HepG2 (cell line): Measurements from ENCODE around the gene PLCB1. TPM values are rescaled to one million over a fixed set of nuclear protein-coding genes. Genes with fewer than 3 reads are reported as not detected.

Experiments
- ATAC-seq: fragments of 200-7000 bp; cut with Tn5 transposase; 3 replicates; pipeline ENCODE4 v1.9.1; 2020; ENCODE audit warnings: mild to moderate bottlenecking, moderate library complexity
- BruUV-seq: library from RNA; stranded (reverse); fragments of 400-500 nt; replicated peaks from 2 replicates; lab custom pipeline; 2021; lab: Mats Ljungman, UMichigan
- CTCF ChIA-PET: fragments of 300-600 bp; formaldehyde crosslinking; extraction: SDS; loops from one replicate; lab custom pipeline; 2021; ENCODE audit warnings: low total read pairs, inconsistent platforms, low intra/inter-chr PET ratio; lab: Yijun Ruan, JAX
- POLR2A ChIA-PET: fragments of 350-600 bp; sonication (Branson Sonifier 250); formaldehyde crosslinking; loops from one replicate; lab custom pipeline; 2020; ENCODE audit warnings: antibody characterized with exemption, inconsistent platforms; lab: Yijun Ruan, JAX
- DNase-seq: peaks from one replicate; pipeline ENCODE4 v3.0.0-alpha.2; 2015; ENCODE audit warnings: low spot score
- FAIRE-seq: peaks from 3 replicates; lab custom pipeline; 2011; peaks lifted over from hg19 to GRCh38; lab: Jason Lieb, UNC
- H2AFZ ChIP-seq: one replicate; pipeline ENCODE4 v1.6.1; 2011; ENCODE audit warnings: low read length, inconsistent platforms
- H3K27ac ChIP-seq: fragments of 300-600 bp; 3 replicates; pipeline ENCODE4 v1.8.0; 2011; ENCODE audit warnings: mixed run types, mild to moderate bottlenecking, mixed read lengths, low read length, inconsistent platforms; ENCODE audit not compliant: insufficient read depth; ENCODE audit errors: extremely low read length
- H3K27me3 ChIP-seq, 2 experiments: fragments of 200-600 bp in 1 of 2; 2 replicates in 1 of 2; 3 replicates in 1 of 2; pipeline versions ENCODE4 v1.6.0 to v1.8.0; 2011; ENCODE audit warnings: low read length in 2 of 2, mild to moderate bottlenecking in 2 of 2, moderate library complexity in 2 of 2, inconsistent platforms in 1 of 2; ENCODE audit not compliant: insufficient read depth in 2 of 2, control insufficient read depth in 1 of 2
- H3K36me3 ChIP-seq, 2 experiments: fragments of 200-600 bp in 1 of 2; replicated peaks in 1 of 2; 2 replicates in 1 of 2; 3 replicates in 1 of 2; pipeline versions ENCODE4 v1.5.1 to v1.8.0; 2011; ENCODE audit warnings: low read length in 2 of 2, inconsistent platforms in 1 of 2; ENCODE audit not compliant: insufficient read depth in 2 of 2, control insufficient read depth in 1 of 2
- H3K4me1 ChIP-seq: 2 replicates; pipeline ENCODE4 v1.5.1; 2012; ENCODE audit warnings: low read length, inconsistent platforms; ENCODE audit not compliant: insufficient read depth
- H3K4me2 ChIP-seq: 2 replicates; pipeline ENCODE4 v1.6.0; 2011; ENCODE audit warnings: low read depth, low read length, inconsistent platforms
- H3K4me3 ChIP-seq, 3 experiments: fragments of 200-600 bp in 1 of 3; sonication (generic), shearing (Covaris generic) in 1 of 3; replicated peaks in 1 of 3; 2 replicates each; pipeline ENCODE4 v1.5.1; 2011 to 2016; ENCODE audit warnings: low read length in 3 of 3, inconsistent platforms in 2 of 3, low read depth in 2 of 3, mild to moderate bottlenecking in 2 of 3, control low read depth in 1 of 3, mixed read lengths in 1 of 3; ENCODE audit not compliant: insufficient read depth in 1 of 3
- H3K79me2 ChIP-seq: one replicate; pipeline ENCODE4 v1.6.1; 2011; ENCODE audit warnings: low read length, inconsistent platforms; ENCODE audit not compliant: insufficient read depth
- H3K9ac ChIP-seq: 2 replicates; pipeline ENCODE4 v1.6.0; 2011; ENCODE audit warnings: mild to moderate bottlenecking, low read depth, low read length, inconsistent platforms; ENCODE audit not compliant: insufficient read depth
- H3K9me3 ChIP-seq: 2 replicates; pipeline ENCODE4 v1.5.1; 2012; ENCODE audit warnings: mild to moderate bottlenecking, low read length
- H4K20me1 ChIP-seq: 2 replicates; pipeline ENCODE4 v1.6.0; 2011; ENCODE audit warnings: inconsistent platforms, mild to moderate bottlenecking, low read length, moderate library complexity; ENCODE audit not compliant: insufficient read depth
- ATRX ChIP-seq: sonication (generic); formaldehyde crosslinking; IDR thresholded peaks from 2 replicates; pipeline ENCODE4 v1.4.0; 2020; ENCODE audit warnings: missing genetic modification reagents, borderline replicate concordance
- BORCS8-MEF2B ChIP-seq: sonication (generic); formaldehyde crosslinking; IDR thresholded peaks from 2 replicates; pipeline ENCODE4 v1.8.0; 2022; ENCODE audit warnings: mild to moderate bottlenecking, missing genetic modification reagents
- HCFC1 ChIP-seq: fragments of 150-350 bp; IDR thresholded peaks from 2 replicates; pipeline ENCODE4 v1.6.1; 2014; ENCODE audit warnings: low read depth, low read length
- JUND ChIP-seq: sonication (generic); formaldehyde crosslinking; IDR thresholded peaks from 2 replicates; pipeline ENCODE4 v1.8.0; 2022; ENCODE audit warnings: mild to moderate bottlenecking, missing genetic modification reagents
- KDM5B ChIP-seq: sonication (generic); formaldehyde crosslinking; IDR thresholded peaks from 2 replicates; pipeline ENCODE4 v1.4.0; 2020; ENCODE audit warnings: missing genetic modification reagents, mild to moderate bottlenecking, borderline replicate concordance
- NBN ChIP-seq: fragments of 450-650 bp; conservative IDR thresholded peaks from 2 replicates; pipeline ENCODE4 v1.6.1; 2017
- NR2F2 ChIP-seq: IDR thresholded peaks from 2 replicates; pipeline ENCODE4 v1.6.1; 2012; ENCODE audit warnings: low read depth, inconsistent platforms, borderline replicate concordance
- RFX1 ChIP-seq: fragments of 450-650 bp; IDR thresholded peaks from 2 replicates; pipeline ENCODE4 v1.6.1; 2017
- RFXANK ChIP-seq: IDR thresholded peaks from 2 replicates; pipeline ENCODE4 v1.6.1; 2016
- SETDB1 ChIP-seq: sonication (generic); formaldehyde crosslinking; IDR thresholded peaks from 2 replicates; pipeline ENCODE4 v1.5.1; 2020; ENCODE audit warnings: missing genetic modification reagents, mild to moderate bottlenecking, borderline replicate concordance
- SNAI1 ChIP-seq: sonication (generic); formaldehyde crosslinking; IDR thresholded peaks from 2 replicates; pipeline ENCODE4 v1.5.0; 2020; ENCODE audit warnings: mild to moderate bottlenecking, missing genetic modification reagents, borderline replicate concordance
- ZNF614 ChIP-seq: IDR thresholded peaks from 2 replicates; pipeline ENCODE4 v1.6.1; 2018; ENCODE audit warnings: missing biosample characterization, missing genetic modification reagents, inconsistent platforms, borderline replicate concordance
- WGBS: methylation state at CpG from one replicate; pipeline ENCODE4 v1.1.6; 2017; ENCODE audit warnings: low lambda C conversion rate; 5-methylcytosine and 5-hydroxymethylcytosine counted together
- in situ Hi-C: cut with HindIII; loops from 2 replicates; pipeline ENCODE4 v1.10.0; 2017; ENCODE audit warnings: low pct_unique_long_range_greater_than_20kb; ENCODE audit not compliant: extremely low pct_ligation_motif_present
- intact Hi-C: fragments of 100-400 bp; cut with micrococcal nuclease; formaldehyde crosslinking; loops from one replicate; pipeline ENCODE4 v1.10.0; 2022; ENCODE audit not compliant: unreplicated experiment
- polyA plus RNA-seq, 8 experiments: library from polyadenylated mRNA; depleted of rRNA in 3 of 8; stranded (reverse) in 7 of 8; unstranded in 1 of 8; fragments of >200 nt; fragmentation: Illumina TruSeq in 4 of 8; extraction: Trizol in 4 of 8; gene quantifications; 2 replicates each; pipeline versions ENCODE4 v1.2.1 to v1.2.3, GENCODE V29; 2011 to 2016; ENCODE audit warnings: low read depth in 4 of 8, missing spikeins in 1 of 8, mixed read lengths in 1 of 8; ENCODE audit not compliant: insufficient read depth in 1 of 8
- total RNA-seq, 5 experiments: library from RNA; depleted of rRNA; stranded (reverse); fragments of >200 nt; fragmentation: Illumina TruSeq; extraction: Trizol; gene quantifications; 2 replicates each; pipeline ENCODE4 v1.2.3, GENCODE V29; 2016; ENCODE audit warnings: low read depth in 1 of 5
- TF ChIP-seq, protein P1 (sequence below): IDR thresholded peaks from 2 replicates; pipeline ENCODE4 v1.6.1; 2016; ENCODE audit warnings: missing compliant biosample characterization, missing genetic modification reagents, borderline replicate concordance

PLCB1 gene
- total and polyA plus RNA-seq, 2 of the 13 experiments (the other 11 are each of a cell fraction or from before 2014, with no cell fraction given): 42.4 to 55.9 TPM

DNA sequence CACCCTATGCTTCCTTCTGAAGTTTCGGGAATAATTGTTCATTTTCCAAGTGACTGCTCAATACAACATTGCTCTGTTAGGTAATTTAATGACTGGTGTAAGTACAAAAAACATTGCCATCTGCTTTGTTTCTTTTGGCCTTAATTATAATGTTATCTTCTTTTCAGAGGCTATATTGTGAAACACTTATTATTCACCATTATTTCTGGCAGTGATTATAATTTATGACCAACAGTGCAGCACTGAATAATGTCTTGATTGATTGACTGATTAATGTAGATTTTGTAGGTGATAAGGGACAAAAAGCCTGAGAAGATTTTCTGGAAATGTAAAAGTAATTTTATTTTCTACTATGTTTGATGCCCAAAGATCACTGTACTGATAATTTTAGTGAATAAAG, 377.7 kb downstream of the PLCB1 start:
- in situ Hi-C loops: no loop called here
- WGBS: 92% methylated on average over 1 of the region's 1 CpG
- BruUV-seq: no TSS peak
- Histone ChIP-seq H3K4me1 (no peaks in the 10 kb centered on the region), H3K4me2 (no peak overlapping the region), H3K4me3 (no peak overlapping the region), H3K27ac (no peak overlapping the region), H3K9me3 (no peaks in the 10 kb centered on the region), H3K79me2 (no peaks in the 10 kb centered on the region), H3K27me3 (no peaks in the 10 kb centered on the region), H2AFZ (no peak overlapping the region), H4K20me1 (no peaks in the 10 kb centered on the region; the same call in 1 of the 2 replicates), H3K36me3 (no peaks in the 10 kb centered on the region; a peak in 1 of 5 replicates), H3K9ac (no peak overlapping the region)
- ChIA-PET CTCF (no interaction called here), POLR2A (no interaction called here)
- no peak for DNase-seq
- no peak for ATAC-seq
- intact Hi-C loops: no loop called here
- FAIRE-seq: no peak
- TF ChIP-seq, protein P1, sequence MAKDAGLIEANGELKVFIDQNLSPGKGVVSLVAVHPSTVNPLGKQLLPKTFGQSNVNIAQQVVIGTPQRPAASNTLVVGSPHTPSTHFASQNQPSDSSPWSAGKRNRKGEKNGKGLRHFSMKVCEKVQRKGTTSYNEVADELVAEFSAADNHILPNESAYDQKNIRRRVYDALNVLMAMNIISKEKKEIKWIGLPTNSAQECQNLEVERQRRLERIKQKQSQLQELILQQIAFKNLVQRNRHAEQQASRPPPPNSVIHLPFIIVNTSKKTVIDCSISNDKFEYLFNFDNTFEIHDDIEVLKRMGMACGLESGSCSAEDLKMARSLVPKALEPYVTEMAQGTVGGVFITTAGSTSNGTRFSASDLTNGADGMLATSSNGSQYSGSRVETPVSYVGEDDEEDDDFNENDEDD (CRISPR knock-in tag): no peak
- no peak for TF ChIP-seq KDM5B
- TF ChIP-seq NR2F2: no peak
- TF ChIP-seq RFXANK: no peak
- TF ChIP-seq ZNF614 (CRISPR knock-in tag): no peak
- no peak for TF ChIP-seq JUND (CRISPR knock-in tag)
- TF ChIP-seq NBN: no peak
- no peak for TF ChIP-seq SETDB1
- no peak for TF ChIP-seq SNAI1 (CRISPR knock-in tag)
- TF ChIP-seq BORCS8-MEF2B (CRISPR knock-in tag): no peak
- TF ChIP-seq ATRX (CRISPR knock-in tag): no peak
- no peak for TF ChIP-seq RFX1
- no peak for TF ChIP-seq HCFC1
